ENCODE data around the gene ZNF169. TPM values are rescaled to one million over a fixed set of nuclear protein-coding genes. Genes with fewer than 3 reads are reported as not detected.
"Not testable (repeated sequence)": the region's sequence is repeated elsewhere in the genome, so short reads cannot be mapped to it uniquely, and the experiment has no call there.

The ZNF169 gene
- total RNA-seq, 1 donor from 2014 or later, result 1.7 TPM

DNA sequence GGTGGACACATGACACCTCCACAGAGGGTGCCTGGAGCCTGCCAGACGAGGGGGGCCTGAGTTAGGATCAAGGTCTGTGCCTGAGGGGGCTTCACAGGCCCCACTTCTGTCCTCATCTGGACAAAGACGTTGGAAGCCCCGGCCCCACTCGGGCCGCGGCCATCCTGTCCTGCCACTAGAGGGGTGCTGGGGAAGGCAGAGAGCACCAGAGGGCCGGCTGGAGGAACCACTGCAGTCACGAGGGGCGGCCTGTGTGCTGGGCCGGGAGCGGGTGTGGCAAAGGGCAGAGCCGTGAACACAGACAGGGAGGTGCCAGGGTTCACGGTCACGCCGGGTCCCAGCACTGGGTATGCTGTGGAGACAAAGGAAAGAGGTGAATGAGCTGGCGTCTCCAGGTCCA, 66.5 kb downstream of the ZNF169 start:
- DNase-seq; ATAC-seq (ENCODE audit: poor library complexity); intact Hi-C loops (cut with DNase I): not testable (repeated sequence)

GRCh38 chr9:94328544-94328943, 69.4 kb downstream of the ZNF169 start, which contains the start of gene NUTM2F:
NUTM2F (minus strand) TSS chr9:94328644; CDS start chr9:94328623, 21 bp downstream.
- intact Hi-C loops (cut with DNase I); DNase-seq; ATAC-seq (ENCODE audit: poor library complexity): not testable (repeated sequence)

GRCh38 chr9:94336445-94336844, 77.3 kb downstream of the ZNF169 start:
- intact Hi-C loops (cut with DNase I); DNase-seq; ATAC-seq (ENCODE audit: poor library complexity): not testable (repeated sequence)

DNA sequence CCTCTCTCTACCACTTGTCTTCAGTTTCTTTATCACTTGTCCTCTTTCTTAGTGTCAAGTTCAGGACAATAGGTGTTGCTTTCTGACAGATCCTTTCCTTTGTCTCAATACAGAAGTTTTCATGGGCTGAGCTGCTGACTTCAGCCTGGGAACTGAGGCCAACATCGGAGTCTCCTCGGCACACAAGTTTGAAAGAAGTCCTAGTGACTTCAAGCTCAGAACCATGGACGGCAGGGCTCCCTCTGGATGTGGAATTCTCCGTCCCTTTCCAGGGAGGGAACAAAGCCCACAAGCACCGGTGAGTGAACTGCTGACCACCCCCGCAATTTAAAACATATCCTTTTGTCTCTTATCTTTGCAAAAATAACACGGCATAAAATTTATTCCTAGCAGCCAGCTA, 79.6 kb downstream of the ZNF169 start:
- DNase-seq; ATAC-seq (ENCODE audit: poor library complexity); intact Hi-C loops (cut with DNase I): not testable (repeated sequence)

- ATAC-seq (ENCODE audit: poor library complexity); intact Hi-C loops (cut with DNase I); DNase-seq: not testable (repeated sequence)
These were observed 80.6 kb downstream of the ZNF169 start for GRCh38 chr9:94339657-94340056.

- DNase-seq; intact Hi-C loops (cut with DNase I); ATAC-seq (ENCODE audit: poor library complexity): not testable (repeated sequence)
These were observed 81.7 kb downstream of the ZNF169 start for GRCh38 chr9:94340750-94341149.

GRCh38 chr9:94341703-94342102, 82.6 kb downstream of the ZNF169 start:
- intact Hi-C loops (cut with DNase I); DNase-seq; ATAC-seq (ENCODE audit: poor library complexity): not testable (repeated sequence)

GRCh38 chr9:94347451-94347850, 88.4 kb downstream of the ZNF169 start:
- intact Hi-C loops (cut with DNase I); ATAC-seq (ENCODE audit: poor library complexity); DNase-seq: not testable (repeated sequence)

- not testable (repeated sequence) for ATAC-seq (ENCODE audit: poor library complexity); DNase-seq
These were observed 89.7 kb downstream of the ZNF169 start for GRCh38 chr9:94348754-94349153.

More at GRCh38 chr9:94348754-94349153, 89.7 kb downstream of the ZNF169 start:
- intact Hi-C loops (cut with DNase I), result not testable (repeated sequence)

Other genes starting within 250 kb of the ZNF169 start
- 8.4 TPM for gene PTPDC1, start 174.8 kb upstream of the ZNF169 start, total RNA-seq
- gene NUTM2F, start 69.3 kb downstream of the ZNF169 start, total RNA-seq, result not detected

Measured in Right ventricle myocardium superior (tissue), 1 donor.